Loucy (cell line): ENCODE results near the gene CLECL1.

ENCODE experiments used
- H2AFZ ChIP-seq: fragments of 200-600 bp; sonication (generic); 2 replicates; pipeline ENCODE4 v1.6.0; 2016; ENCODE audit warnings: antibody characterized with exemption, mild to moderate bottlenecking, low read length, moderate library complexity
- H3F3A ChIP-seq: fragments of 200-600 bp; 2 replicates; pipeline ENCODE4 v1.6.0; 2016; ENCODE audit warnings: antibody characterized with exemption, low read depth, mild to moderate bottlenecking
- H3K27me3 ChIP-seq: fragments of 200-600 bp; sonication (generic); 2 replicates; pipeline ENCODE4 v1.6.1; 2014; ENCODE audit warnings: low read length, mild to moderate bottlenecking; ENCODE audit not compliant: insufficient read depth, poor library complexity, severe bottlenecking
- H3K36me3 ChIP-seq: fragments of 200-600 bp; sonication (generic); 2 replicates; pipeline ENCODE4 v1.6.1; 2016; ENCODE audit warnings: low read length; ENCODE audit not compliant: insufficient read depth
- H3K4me1 ChIP-seq: fragments of 200-600 bp; sonication (generic); 2 replicates; pipeline ENCODE4 v1.5.1; 2014; ENCODE audit warnings: low read length, mild to moderate bottlenecking; ENCODE audit not compliant: insufficient read depth, poor library complexity, severe bottlenecking
- H3K4me2 ChIP-seq: fragments of 200-600 bp; sonication (generic); 2 replicates; pipeline ENCODE4 v1.6.0; 2014; ENCODE audit warnings: antibody characterized with exemption, low read length, low read depth, mild to moderate bottlenecking; ENCODE audit not compliant: poor library complexity, severe bottlenecking
- H3K4me3 ChIP-seq: fragments of 200-600 bp; sonication (generic); 2 replicates; pipeline ENCODE4 v1.5.1; 2014; ENCODE audit warnings: low read length, mild to moderate bottlenecking, mixed read lengths; ENCODE audit not compliant: poor library complexity, severe bottlenecking
- H3K79me2 ChIP-seq: fragments of 200-600 bp; sonication (generic); 2 replicates; pipeline ENCODE4 v1.6.1; 2014; ENCODE audit warnings: low read length; ENCODE audit not compliant: insufficient read depth
- H3K9ac ChIP-seq: fragments of 200-600 bp; sonication (generic); 2 replicates; pipeline ENCODE4 v1.6.0; 2014; ENCODE audit warnings: mild to moderate bottlenecking, low read depth, low read length, moderate library complexity; ENCODE audit not compliant: poor library complexity, severe bottlenecking
- H3K9me2 ChIP-seq: fragments of 200-600 bp; sonication (generic); replicated peaks from 2 replicates; pipeline ENCODE4 v1.6.1; 2016; ENCODE audit warnings: low read depth, low read length, mixed read lengths
- H3K9me3 ChIP-seq: fragments of 200-600 bp; sonication (generic); 2 replicates; pipeline ENCODE4 v1.6.1; 2014; ENCODE audit warnings: mild to moderate bottlenecking, antibody characterized with exemption, low read length, low read depth; ENCODE audit not compliant: insufficient read depth
- H4K20me1 ChIP-seq: fragments of 200-600 bp; sonication (generic); 2 replicates; pipeline ENCODE4 v1.6.0; 2014; ENCODE audit warnings: antibody characterized with exemption, low read length, mild to moderate bottlenecking; ENCODE audit not compliant: insufficient read depth, poor library complexity, severe bottlenecking
- EZH2phosphoT487 ChIP-seq: fragments of 200-600 bp; IDR thresholded peaks from 2 replicates; pipeline ENCODE4 v1.6.1; 2018; ENCODE audit warnings: antibody characterized with exemption, mild to moderate bottlenecking, moderate library complexity, borderline replicate concordance
- TF ChIP-seq, protein P1 (sequence below): fragments of 200-600 bp; sonication (generic); conservative IDR thresholded peaks from 2 replicates; pipeline ENCODE4 v1.5.1; 2014; ENCODE audit warnings: mild to moderate bottlenecking, antibody characterized with exemption, low read length

CLECL1 gene

DNA sequence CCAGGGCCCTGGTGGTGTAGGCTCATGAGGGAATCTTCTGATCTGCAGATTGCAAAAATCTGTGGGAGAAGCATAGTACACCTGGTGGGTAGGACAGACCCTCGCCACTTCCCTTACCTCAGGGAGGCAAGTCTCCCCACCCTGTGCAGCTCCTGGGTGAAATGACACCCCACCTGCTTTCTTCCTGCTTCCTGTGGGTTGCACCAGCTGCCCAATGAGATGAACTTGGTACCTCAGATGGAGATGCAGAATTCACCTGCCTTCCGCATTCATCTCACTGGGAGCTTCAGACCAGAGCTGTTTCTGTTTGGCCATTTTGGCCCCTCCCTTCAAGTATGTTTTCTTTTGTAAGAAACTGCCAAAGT is 58.7 kb downstream of the CLECL1 start:
- Histone ChIP-seq H3K79me2 (no peaks in the 10 kb centered on the region), H4K20me1 (no peaks in the 10 kb centered on the region), H3K4me1 (peaks cover 15% of the 10 kb centered on the region), H3K9ac (no peak overlapping the region), H3K9me2 (no peaks in the 10 kb centered on the region), H3K36me3 (no peaks in the 10 kb centered on the region), H3K4me3 (no peak overlapping the region), H3K9me3 (0 out of 2 replicates have a peak, but pooled peaks cover 4% of the 10 kb centered on the region), H2AFZ (no peak overlapping the region), H3K4me2 (peak overlapping the region; percentile 29), H3F3A (no peaks in the 10 kb centered on the region), H3K27me3 (no peaks in the 10 kb centered on the region)
- TF ChIP-seq EZH2phosphoT487, result no peak
- TF ChIP-seq, protein P1, sequence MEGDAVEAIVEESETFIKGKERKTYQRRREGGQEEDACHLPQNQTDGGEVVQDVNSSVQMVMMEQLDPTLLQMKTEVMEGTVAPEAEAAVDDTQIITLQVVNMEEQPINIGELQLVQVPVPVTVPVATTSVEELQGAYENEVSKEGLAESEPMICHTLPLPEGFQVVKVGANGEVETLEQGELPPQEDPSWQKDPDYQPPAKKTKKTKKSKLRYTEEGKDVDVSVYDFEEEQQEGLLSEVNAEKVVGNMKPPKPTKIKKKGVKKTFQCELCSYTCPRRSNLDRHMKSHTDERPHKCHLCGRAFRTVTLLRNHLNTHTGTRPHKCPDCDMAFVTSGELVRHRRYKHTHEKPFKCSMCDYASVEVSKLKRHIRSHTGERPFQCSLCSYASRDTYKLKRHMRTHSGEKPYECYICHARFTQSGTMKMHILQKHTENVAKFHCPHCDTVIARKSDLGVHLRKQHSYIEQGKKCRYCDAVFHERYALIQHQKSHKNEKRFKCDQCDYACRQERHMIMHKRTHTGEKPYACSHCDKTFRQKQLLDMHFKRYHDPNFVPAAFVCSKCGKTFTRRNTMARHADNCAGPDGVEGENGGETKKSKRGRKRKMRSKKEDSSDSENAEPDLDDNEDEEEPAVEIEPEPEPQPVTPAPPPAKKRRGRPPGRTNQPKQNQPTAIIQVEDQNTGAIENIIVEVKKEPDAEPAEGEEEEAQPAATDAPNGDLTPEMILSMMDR, result no peak

DNA sequence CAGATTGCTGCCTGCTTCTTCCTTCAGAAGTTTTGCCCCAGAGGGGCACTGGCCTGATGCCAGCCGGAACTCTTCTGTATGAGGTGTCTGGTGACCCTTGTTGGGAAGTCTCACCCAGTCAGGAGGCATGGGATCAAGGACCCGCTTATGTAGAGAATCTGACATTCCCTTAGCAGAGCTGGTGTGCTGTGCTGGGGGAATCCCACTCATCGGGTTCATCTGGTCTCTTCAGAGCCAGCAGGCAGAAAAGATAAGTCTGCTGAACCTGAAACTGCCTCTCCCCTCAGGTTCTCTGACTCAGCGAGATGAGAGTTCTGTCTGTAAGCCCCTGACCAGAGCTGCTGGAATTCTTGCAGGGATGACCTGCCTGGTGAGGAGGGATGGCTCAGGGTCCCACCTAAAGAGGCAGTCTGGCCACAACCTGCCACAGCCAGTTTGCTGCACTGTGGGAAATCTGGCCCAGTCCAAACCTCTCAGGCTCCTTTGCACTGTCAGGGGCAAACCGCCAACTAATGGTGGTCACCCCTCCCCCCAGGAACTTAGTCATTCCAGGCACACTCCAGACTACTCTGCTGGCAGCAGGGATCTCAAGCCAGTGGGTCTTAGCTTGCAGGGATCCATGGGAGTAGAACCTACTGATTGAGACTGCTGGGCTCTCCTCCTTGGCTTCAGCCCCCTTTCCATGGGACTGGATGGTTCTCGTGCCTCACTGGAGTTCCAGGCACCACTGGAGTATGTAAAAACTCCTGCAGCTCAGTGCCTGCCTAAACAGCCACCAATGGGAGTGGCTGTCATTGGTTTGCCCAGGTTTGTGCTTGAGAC is 59.3 kb downstream of the CLECL1 start:
- Histone ChIP-seq H3K4me3 (no peak overlapping the region), H3K27me3 (no peaks in the 10 kb centered on the region), H3K9ac (peak overlapping the region; percentile 49), H3F3A (no peaks in the 10 kb centered on the region), H3K4me1 (peaks cover 15% of the 10 kb centered on the region), H3K9me2 (no peaks in the 10 kb centered on the region), H3K36me3 (no peaks in the 10 kb centered on the region), H3K9me3 (0 out of 2 replicates have a peak, but pooled peaks cover 4% of the 10 kb centered on the region), H2AFZ (peak overlapping the region; percentile 3; the same call in 1 of the 2 replicates), H3K4me2 (peak overlapping the region; percentile 29), H4K20me1 (no peaks in the 10 kb centered on the region), H3K79me2 (no peaks in the 10 kb centered on the region)
- no peak for TF ChIP-seq EZH2phosphoT487
- TF ChIP-seq, protein P1, result no peak
